GM12892 (cell line): ENCODE measurements around the gene VSTM1.

ENCODE experiments used
- POLR2A ChIP-seq: IDR thresholded peaks from 2 replicates; pipeline ENCODE4 v1.6.1; 2011; ENCODE audit warnings: low read depth, low read length, control low read depth
- TAF1 ChIP-seq: IDR thresholded peaks from 2 replicates; pipeline ENCODE4 v1.6.1; 2011; ENCODE audit warnings: low read depth, mild to moderate bottlenecking, control low read depth, low read length, borderline replicate concordance

DNA sequence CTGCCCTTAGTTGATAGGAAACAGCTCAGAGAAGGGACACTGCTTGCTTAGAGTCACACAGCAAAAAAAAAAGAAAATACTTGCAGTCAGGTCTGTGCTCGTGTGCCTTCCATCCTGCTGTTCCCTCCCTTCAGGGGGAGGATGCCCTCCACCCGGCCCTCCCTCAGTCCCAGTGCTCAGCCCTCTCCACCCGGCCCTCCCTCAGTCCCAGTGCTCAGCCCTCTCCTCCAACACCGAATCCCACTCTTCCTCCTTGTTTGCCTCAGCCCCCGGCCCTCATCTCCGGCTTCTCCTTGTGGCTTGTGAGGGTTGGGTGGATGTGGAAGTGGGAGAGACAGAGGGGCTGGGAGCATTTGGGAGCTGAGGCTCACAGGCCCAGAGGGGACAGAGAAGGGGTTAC, 46.0 kb upstream of the VSTM1 start:
- TF ChIP-seq TAF1, result no peak
- TF ChIP-seq POLR2A, result no peak
